Thyroid gland (tissue), 4 donors: ENCODE data around the gene TEX51.

ENCODE experiments used
- CTCF ChIP-seq, 6 experiments: fragments of 200-600 bp in 3 of 6; fragments of 450-650 bp in 3 of 6; sonication (generic) in 3 of 6; IDR thresholded peaks; one replicate each; pipeline ENCODE4 v1.5.1; 2016 to 2019; ENCODE audit warnings: antibody characterized with exemption in 6 of 6, mild to moderate bottlenecking in 2 of 6, inconsistent platforms in 1 of 6, moderate library complexity in 1 of 6
- POLR2A ChIP-seq, 2 donors: fragments of 450-650 bp; IDR thresholded peaks; one replicate each; pipeline ENCODE4 v1.6.1; 2017; ENCODE audit warnings: antibody characterized with exemption in 2 of 2, mild to moderate bottlenecking in 2 of 2, moderate library complexity in 1 of 2

GRCh38 chr2:126891681-126892500 is 6.8 kb upstream of the TEX51 start:
- TF ChIP-seq CTCF (IDR thresholded peaks at IDR 0.05) (no peak), POLR2A (IDR thresholded peaks at IDR 0.05) (no peak)
